HepG2 (cell line): ENCODE measurements around the gene KIAA0232. TPM values are rescaled to one million over a fixed set of nuclear protein-coding genes. Genes with fewer than 3 reads are reported as not detected.

Experiments used
- ATAC-seq: fragments of 200-7000 bp; cut with Tn5 transposase; 3 replicates; pipeline ENCODE4 v1.9.1; 2020; ENCODE audit warnings: mild to moderate bottlenecking, moderate library complexity
- BruUV-seq: library from RNA; stranded (reverse); fragments of 400-500 nt; replicated peaks from 2 replicates; lab custom pipeline; 2021; lab: Mats Ljungman, UMichigan
- CTCF ChIA-PET: fragments of 300-600 bp; formaldehyde crosslinking; extraction: SDS; loops from one replicate; lab custom pipeline; 2021; ENCODE audit warnings: low total read pairs, inconsistent platforms, low intra/inter-chr PET ratio; lab: Yijun Ruan, JAX
- POLR2A ChIA-PET: fragments of 350-600 bp; sonication (Branson Sonifier 250); formaldehyde crosslinking; loops from one replicate; lab custom pipeline; 2020; ENCODE audit warnings: antibody characterized with exemption, inconsistent platforms; lab: Yijun Ruan, JAX
- DNase-seq: peaks from one replicate; pipeline ENCODE4 v3.0.0-alpha.2; 2015; ENCODE audit warnings: low spot score
- FAIRE-seq: peaks from 3 replicates; lab custom pipeline; 2011; peaks lifted over from hg19 to GRCh38; lab: Jason Lieb, UNC
- H2AFZ ChIP-seq: one replicate; pipeline ENCODE4 v1.6.1; 2011; ENCODE audit warnings: low read length, inconsistent platforms
- H3K27ac ChIP-seq: fragments of 300-600 bp; 3 replicates; pipeline ENCODE4 v1.8.0; 2011; ENCODE audit warnings: mixed run types, mild to moderate bottlenecking, mixed read lengths, low read length, inconsistent platforms; ENCODE audit not compliant: insufficient read depth; ENCODE audit errors: extremely low read length
- H3K27me3 ChIP-seq, 2 experiments: fragments of 200-600 bp in 1 of 2; 2 replicates in 1 of 2; 3 replicates in 1 of 2; pipeline versions ENCODE4 v1.6.0 to v1.8.0; 2011; ENCODE audit warnings: low read length in 2 of 2, mild to moderate bottlenecking in 2 of 2, moderate library complexity in 2 of 2, inconsistent platforms in 1 of 2; ENCODE audit not compliant: insufficient read depth in 2 of 2, control insufficient read depth in 1 of 2
- H3K36me3 ChIP-seq, 2 experiments: fragments of 200-600 bp in 1 of 2; replicated peaks in 1 of 2; 2 replicates in 1 of 2; 3 replicates in 1 of 2; pipeline versions ENCODE4 v1.5.1 to v1.8.0; 2011; ENCODE audit warnings: low read length in 2 of 2, inconsistent platforms in 1 of 2; ENCODE audit not compliant: insufficient read depth in 2 of 2, control insufficient read depth in 1 of 2
- H3K4me1 ChIP-seq: 2 replicates; pipeline ENCODE4 v1.5.1; 2012; ENCODE audit warnings: low read length, inconsistent platforms; ENCODE audit not compliant: insufficient read depth
- H3K4me2 ChIP-seq: 2 replicates; pipeline ENCODE4 v1.6.0; 2011; ENCODE audit warnings: low read depth, low read length, inconsistent platforms
- H3K4me3 ChIP-seq, 3 experiments: fragments of 200-600 bp in 1 of 3; sonication (generic), shearing (Covaris generic) in 1 of 3; replicated peaks in 1 of 3; 2 replicates each; pipeline ENCODE4 v1.5.1; 2011 to 2016; ENCODE audit warnings: low read length in 3 of 3, inconsistent platforms in 2 of 3, low read depth in 2 of 3, mild to moderate bottlenecking in 2 of 3, control low read depth in 1 of 3, mixed read lengths in 1 of 3; ENCODE audit not compliant: insufficient read depth in 1 of 3
- H3K79me2 ChIP-seq: one replicate; pipeline ENCODE4 v1.6.1; 2011; ENCODE audit warnings: low read length, inconsistent platforms; ENCODE audit not compliant: insufficient read depth
- H3K9ac ChIP-seq: 2 replicates; pipeline ENCODE4 v1.6.0; 2011; ENCODE audit warnings: mild to moderate bottlenecking, low read depth, low read length, inconsistent platforms; ENCODE audit not compliant: insufficient read depth
- H3K9me3 ChIP-seq: 2 replicates; pipeline ENCODE4 v1.5.1; 2012; ENCODE audit warnings: mild to moderate bottlenecking, low read length
- H4K20me1 ChIP-seq: 2 replicates; pipeline ENCODE4 v1.6.0; 2011; ENCODE audit warnings: inconsistent platforms, mild to moderate bottlenecking, low read length, moderate library complexity; ENCODE audit not compliant: insufficient read depth
- AGO2 ChIP-seq: fragments of 200-400 bp; formaldehyde crosslinking; optimal IDR thresholded peaks from 2 replicates; pipeline ENCODE3; 2017; ENCODE audit warnings: mild to moderate bottlenecking, low read depth, low read length, moderate library complexity
- GFI1 ChIP-seq: sonication (generic); formaldehyde crosslinking; IDR thresholded peaks from 2 replicates; pipeline ENCODE4 v1.5.0; 2020; ENCODE audit warnings: missing genetic modification reagents, mild to moderate bottlenecking, borderline replicate concordance
- HIVEP1 ChIP-seq: sonication (generic); formaldehyde crosslinking; IDR thresholded peaks from 2 replicates; pipeline ENCODE4 v1.4.0; 2020; ENCODE audit warnings: mild to moderate bottlenecking, missing genetic modification reagents
- NFE2L2 ChIP-seq: fragments of 150-350 bp; IDR thresholded peaks from 2 replicates; pipeline ENCODE4 v1.6.1; 2014; ENCODE audit warnings: low read length
- ZBTB38 ChIP-seq: sonication (generic); formaldehyde crosslinking; IDR thresholded peaks from 2 replicates; pipeline ENCODE4 v1.5.1; 2020; ENCODE audit warnings: mild to moderate bottlenecking, missing genetic modification reagents
- ZNF121 ChIP-seq: sonication (generic); formaldehyde crosslinking; IDR thresholded peaks from 2 replicates; pipeline ENCODE4 v1.5.0; 2020; ENCODE audit warnings: mild to moderate bottlenecking, missing genetic modification reagents
- ZNF253 ChIP-seq: sonication (generic); formaldehyde crosslinking; IDR thresholded peaks from 2 replicates; pipeline ENCODE4 v1.8.0; 2022; ENCODE audit warnings: mild to moderate bottlenecking, missing genetic modification reagents, borderline replicate concordance
- ZNF468 ChIP-seq: sonication (generic); formaldehyde crosslinking; IDR thresholded peaks from 2 replicates; pipeline ENCODE4 v1.8.0; 2022; ENCODE audit warnings: mild to moderate bottlenecking, moderate library complexity, missing genetic modification reagents
- WGBS: methylation state at CpG from one replicate; pipeline ENCODE4 v1.1.6; 2017; ENCODE audit warnings: low lambda C conversion rate; 5-methylcytosine and 5-hydroxymethylcytosine counted together
- in situ Hi-C: cut with HindIII; loops from 2 replicates; pipeline ENCODE4 v1.10.0; 2017; ENCODE audit warnings: low pct_unique_long_range_greater_than_20kb; ENCODE audit not compliant: extremely low pct_ligation_motif_present
- intact Hi-C: fragments of 100-400 bp; cut with micrococcal nuclease; formaldehyde crosslinking; loops from one replicate; pipeline ENCODE4 v1.10.0; 2022; ENCODE audit not compliant: unreplicated experiment
- polyA plus RNA-seq, 8 experiments: library from polyadenylated mRNA; depleted of rRNA in 3 of 8; stranded (reverse) in 7 of 8; unstranded in 1 of 8; fragments of >200 nt; fragmentation: Illumina TruSeq in 4 of 8; extraction: Trizol in 4 of 8; gene quantifications; 2 replicates each; pipeline versions ENCODE4 v1.2.1 to v1.2.3, GENCODE V29; 2011 to 2016; ENCODE audit warnings: low read depth in 4 of 8, missing spikeins in 1 of 8, mixed read lengths in 1 of 8; ENCODE audit not compliant: insufficient read depth in 1 of 8
- total RNA-seq, 5 experiments: library from RNA; depleted of rRNA; stranded (reverse); fragments of >200 nt; fragmentation: Illumina TruSeq; extraction: Trizol; gene quantifications; 2 replicates each; pipeline ENCODE4 v1.2.3, GENCODE V29; 2016; ENCODE audit warnings: low read depth in 1 of 5
- TF ChIP-seq, protein P1 (sequence below): sonication (generic); formaldehyde crosslinking; conservative IDR thresholded peaks from 2 replicates; pipeline ENCODE4 v1.4.0; 2020; ENCODE audit warnings: missing genetic modification reagents
- TF ChIP-seq, protein P2 (sequence below): sonication (generic); formaldehyde crosslinking; IDR thresholded peaks from 2 replicates; pipeline ENCODE4 v1.4.0; 2020; ENCODE audit warnings: missing genetic modification reagents
- TF ChIP-seq, protein P3 (sequence below): sonication (generic); formaldehyde crosslinking; IDR thresholded peaks from 2 replicates; pipeline ENCODE4 v1.4.0; 2020; ENCODE audit warnings: missing genetic modification reagents, mild to moderate bottlenecking, borderline replicate concordance

Gene KIAA0232
- total and polyA plus RNA-seq, 2 of the 13 experiments (the other 11 are each of a cell fraction or from before 2014, with no cell fraction given), result 7.8 to 17.1 TPM

DNA sequence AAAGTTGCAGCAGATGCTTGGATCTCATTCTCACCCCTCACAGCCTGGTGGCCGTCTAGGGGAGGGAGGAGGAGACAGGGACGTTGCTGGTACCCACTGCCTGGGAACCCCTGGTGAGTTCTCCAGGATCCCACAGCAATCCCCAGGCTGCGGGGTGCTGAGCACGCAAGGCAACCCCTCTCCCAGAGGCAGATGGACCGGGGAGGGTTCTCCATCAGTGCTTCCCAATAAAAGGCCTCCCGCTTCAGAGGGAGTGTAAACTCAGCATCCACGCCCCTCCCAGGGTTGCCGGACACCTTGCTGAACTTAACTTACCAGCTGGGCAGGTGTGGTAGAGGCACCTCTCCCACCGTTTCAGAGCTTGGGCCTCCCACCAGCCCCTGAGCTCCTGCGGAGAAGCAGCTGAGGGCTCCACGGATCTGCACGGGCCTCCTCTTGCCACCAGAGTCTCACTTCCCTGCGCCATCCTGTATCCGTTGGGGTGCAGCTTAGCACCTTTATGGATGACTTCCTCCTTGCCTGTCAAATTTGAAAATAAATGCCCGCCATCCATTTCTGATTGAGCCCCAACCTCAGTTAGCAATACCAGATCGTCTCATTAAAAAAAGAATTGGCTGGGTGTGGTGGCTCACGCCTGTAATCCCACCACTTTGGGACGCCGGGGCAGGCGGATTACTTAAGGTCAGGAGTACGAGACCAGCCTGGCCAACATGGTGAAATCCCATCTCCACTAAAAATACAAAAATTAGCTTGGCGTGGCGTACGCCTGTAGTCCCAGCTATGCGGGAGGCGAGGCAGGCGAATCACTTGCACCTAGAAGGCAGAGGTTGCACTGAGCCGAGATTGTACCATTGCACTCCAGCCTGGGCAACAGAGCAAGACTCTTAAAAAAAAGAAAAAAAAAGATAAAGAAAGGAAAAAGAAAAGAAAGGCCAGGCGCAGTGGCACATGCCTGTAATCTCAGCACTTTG lies 112.3 kb downstream of the KIAA0232 start:
- no peaks in the 10 kb centered on the region for H3K79me2 ChIP-seq
- 97% methylated on average over 21 of the region's 29 CpGs for WGBS
- H3K4me1 ChIP-seq, result peaks cover 75% of the 10 kb centered on the region
- H3K36me3 ChIP-seq, result no peaks in the 10 kb centered on the region
- H3K27me3 ChIP-seq, result no peaks in the 10 kb centered on the region
- DNase-seq (no peak), FAIRE-seq (no peak), ATAC-seq (no peak)
- intact Hi-C loops (loop anchor here (5.0 kb wide), 1 partner anchor 32 kb away; no protein-coding TSS in a partner anchor), in situ Hi-C loops (no loop called here)
- ChIA-PET POLR2A (interaction anchor here (1.8 to 7.5 kb wide), 8 partner anchors 12 to 185 kb away, joined by 5 to 215 read pairs (median 17); partner anchors contain the start of genes GRPEL1, MRFAP1L1 and TBC1D14), CTCF (no interaction called here)
- H4K20me1 ChIP-seq, result no peaks in the 10 kb centered on the region
- H3K9me3 ChIP-seq, result peaks cover 11% of the 10 kb centered on the region
- H3K4me2 ChIP-seq, result peak overlapping the region; percentile 63
- peak overlapping the region; percentile 78 for H3K9ac ChIP-seq
- no peak overlapping the region for H3K4me3 ChIP-seq
- no TSS peak for BruUV-seq
- H3K27ac ChIP-seq, result peak overlapping the region; percentile 99
- H2AFZ ChIP-seq, result no peak overlapping the region
- TF ChIP-seq, protein P1, sequence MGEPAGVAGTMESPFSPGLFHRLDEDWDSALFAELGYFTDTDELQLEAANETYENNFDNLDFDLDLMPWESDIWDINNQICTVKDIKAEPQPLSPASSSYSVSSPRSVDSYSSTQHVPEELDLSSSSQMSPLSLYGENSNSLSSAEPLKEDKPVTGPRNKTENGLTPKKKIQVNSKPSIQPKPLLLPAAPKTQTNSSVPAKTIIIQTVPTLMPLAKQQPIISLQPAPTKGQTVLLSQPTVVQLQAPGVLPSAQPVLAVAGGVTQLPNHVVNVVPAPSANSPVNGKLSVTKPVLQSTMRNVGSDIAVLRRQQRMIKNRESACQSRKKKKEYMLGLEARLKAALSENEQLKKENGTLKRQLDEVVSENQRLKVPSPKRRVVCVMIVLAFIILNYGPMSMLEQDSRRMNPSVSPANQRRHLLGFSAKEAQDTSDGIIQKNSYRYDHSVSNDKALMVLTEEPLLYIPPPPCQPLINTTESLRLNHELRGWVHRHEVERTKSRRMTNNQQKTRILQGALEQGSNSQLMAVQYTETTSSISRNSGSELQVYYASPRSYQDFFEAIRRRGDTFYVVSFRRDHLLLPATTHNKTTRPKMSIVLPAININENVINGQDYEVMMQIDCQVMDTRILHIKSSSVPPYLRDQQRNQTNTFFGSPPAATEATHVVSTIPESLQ (CRISPR knock-in tag), result no peak
- TF ChIP-seq, protein P2, sequence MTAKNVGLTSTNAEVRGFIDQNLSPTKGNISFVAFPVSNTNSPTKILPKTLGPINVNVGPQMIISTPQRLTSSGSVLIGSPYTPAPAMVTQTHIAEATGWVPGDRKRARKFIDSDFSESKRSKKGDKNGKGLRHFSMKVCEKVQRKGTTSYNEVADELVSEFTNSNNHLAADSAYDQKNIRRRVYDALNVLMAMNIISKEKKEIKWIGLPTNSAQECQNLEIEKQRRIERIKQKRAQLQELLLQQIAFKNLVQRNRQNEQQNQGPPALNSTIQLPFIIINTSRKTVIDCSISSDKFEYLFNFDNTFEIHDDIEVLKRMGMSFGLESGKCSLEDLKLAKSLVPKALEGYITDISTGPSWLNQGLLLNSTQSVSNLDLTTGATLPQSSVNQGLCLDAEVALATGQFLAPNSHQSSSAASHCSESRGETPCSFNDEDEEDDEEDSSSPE (CRISPR knock-in tag), result no peak
- TF ChIP-seq NFE2L2 (no peak), ZNF253 (CRISPR knock-in tag) (peak; percentile 27; the same call in 1 of the 2 replicates), ZBTB38 (CRISPR knock-in tag) (peak; percentile 74; the same call in 1 of the 2 replicates), ZNF121 (CRISPR knock-in tag) (peak; percentile 67), GFI1 (no peak), HIVEP1 (no peak), AGO2 (peak; percentile 45), ZNF468 (CRISPR knock-in tag) (no peak)
- TF ChIP-seq, protein P3, sequence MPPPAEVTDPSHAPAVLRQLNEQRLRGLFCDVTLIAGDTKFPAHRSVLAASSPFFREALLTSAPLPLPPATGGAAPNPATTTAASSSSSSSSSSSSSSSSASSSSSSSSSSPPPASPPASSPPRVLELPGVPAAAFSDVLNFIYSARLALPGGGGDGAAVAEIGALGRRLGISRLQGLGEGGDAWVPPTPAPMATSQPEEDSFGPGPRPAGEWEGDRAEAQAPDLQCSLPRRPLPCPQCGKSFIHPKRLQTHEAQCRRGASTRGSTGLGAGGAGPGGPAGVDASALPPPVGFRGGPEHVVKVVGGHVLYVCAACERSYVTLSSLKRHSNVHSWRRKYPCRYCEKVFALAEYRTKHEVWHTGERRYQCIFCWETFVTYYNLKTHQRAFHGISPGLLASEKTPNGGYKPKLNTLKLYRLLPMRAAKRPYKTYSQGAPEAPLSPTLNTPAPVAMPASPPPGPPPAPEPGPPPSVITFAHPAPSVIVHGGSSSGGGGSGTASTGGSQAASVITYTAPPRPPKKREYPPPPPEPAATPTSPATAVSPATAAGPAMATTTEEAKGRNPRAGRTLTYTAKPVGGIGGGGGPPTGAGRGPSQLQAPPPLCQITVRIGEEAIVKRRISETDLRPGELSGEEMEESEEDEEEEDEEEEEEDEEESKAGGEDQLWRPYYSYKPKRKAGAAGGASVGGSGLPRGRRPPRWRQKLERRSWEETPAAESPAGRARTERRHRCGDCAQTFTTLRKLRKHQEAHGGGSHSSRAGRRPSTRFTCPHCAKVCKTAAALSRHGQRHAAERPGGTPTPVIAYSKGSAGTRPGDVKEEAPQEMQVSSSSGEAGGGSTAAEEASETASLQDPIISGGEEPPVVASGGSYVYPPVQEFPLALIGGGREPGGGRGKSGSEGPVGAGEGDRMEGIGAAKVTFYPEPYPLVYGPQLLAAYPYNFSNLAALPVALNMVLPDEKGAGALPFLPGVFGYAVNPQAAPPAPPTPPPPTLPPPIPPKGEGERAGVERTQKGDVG (CRISPR knock-in tag), result peak; percentile 69; the same call in 1 of the 2 replicates
